Endodermal cell (in vitro differentiated cells): ENCODE data around the gene GALNT9. TPM values are rescaled to one million over a fixed set of nuclear protein-coding genes. Genes with fewer than 3 reads are reported as not detected.

Experiments
- DNase-seq: peaks from one replicate; pipeline ENCODE4 v3.0.0-alpha.2; 2017
- H3K27ac ChIP-seq: 2 replicates; pipeline ENCODE4 v1.5.1; 2013; ENCODE audit warnings: mild to moderate bottlenecking, low read depth, low read length, moderate library complexity
- H3K27me3 ChIP-seq: 2 replicates; pipeline ENCODE4 v1.6.1; 2013; ENCODE audit warnings: mild to moderate bottlenecking, low read length, moderate library complexity; ENCODE audit not compliant: insufficient read depth, control insufficient read depth, poor library complexity, severe bottlenecking
- H3K36me3 ChIP-seq: 2 replicates; pipeline ENCODE4 v1.7.0; 2013; ENCODE audit warnings: mild to moderate bottlenecking, low read length, moderate library complexity; ENCODE audit not compliant: control insufficient read depth, insufficient read depth
- H3K4me1 ChIP-seq: one replicate; pipeline ENCODE4 v1.7.0; 2013; ENCODE audit warnings: low read length; ENCODE audit not compliant: control insufficient read depth, insufficient read depth
- H3K4me3 ChIP-seq: 2 replicates; pipeline ENCODE4 v1.5.1; 2013; ENCODE audit warnings: mild to moderate bottlenecking, low read length, moderate library complexity
- H3K9ac ChIP-seq: 2 replicates; pipeline ENCODE4 v1.6.1; 2013; ENCODE audit warnings: mild to moderate bottlenecking, low read length, moderate library complexity; ENCODE audit not compliant: poor library complexity, severe bottlenecking; ENCODE audit errors: extremely low read depth
- H3K9me3 ChIP-seq: 2 replicates; pipeline ENCODE4 v1.6.1; 2013; ENCODE audit warnings: mild to moderate bottlenecking, low read length, moderate library complexity; ENCODE audit not compliant: control insufficient read depth
- H3K27ac Mint-ChIP-seq: 2 replicates; pipeline ENCODE4 v1.8.0; 2020; ENCODE audit warnings: mixed read lengths
- H3K27me3 Mint-ChIP-seq: 2 replicates; pipeline ENCODE4 v1.8.0; 2021; ENCODE audit warnings: mild to moderate bottlenecking, mixed read lengths; ENCODE audit not compliant: insufficient read depth
- H3K36me3 Mint-ChIP-seq: 2 replicates; pipeline ENCODE4 v1.8.0; 2020; ENCODE audit warnings: low read depth, mixed read lengths
- H3K4me1 Mint-ChIP-seq: 2 replicates; pipeline ENCODE4 v1.8.0; 2020; ENCODE audit warnings: mixed read lengths
- H3K4me3 Mint-ChIP-seq: 2 replicates; pipeline ENCODE4 v1.8.0; 2020; ENCODE audit warnings: mild to moderate bottlenecking, moderate library complexity, mixed read lengths
- H3K9me3 Mint-ChIP-seq: 2 replicates; pipeline ENCODE4 v1.8.0; 2020; ENCODE audit warnings: mild to moderate bottlenecking, mixed read lengths
- CTCF ChIP-seq: fragments of 200-600 bp; sonication (generic); conservative IDR thresholded peaks from 2 replicates; pipeline ENCODE4 v1.5.0; 2021; ENCODE audit warnings: antibody characterized with exemption, mild to moderate bottlenecking
- WGBS, 2 experiments: methylation state at CpG; one replicate each; pipeline versions ENCODE4 v1.1.5 to v1.1.7; 2013; ENCODE audit warnings: missing lambda C conversion rate in 2 of 2, mixed read lengths in 1 of 2; ENCODE audit not compliant: insufficient coverage in 1 of 2, insufficient read length in 1 of 2; 5-methylcytosine and 5-hydroxymethylcytosine counted together
- total RNA-seq, 2 donors: library from RNA; stranded (reverse); fragmentation: NEBNext Ultra II Directional in 1 of 2; extraction: Animal tissue kit (Norgen Biotek cat#: 25700) in 1 of 2; gene quantifications; 2 replicates in 1 of 2; 3 replicates in 1 of 2; pipeline ENCODE4 v1.2.1, GENCODE V29; 2021

Gene GALNT9
- total RNA-seq, 2 donors from 2014 or later = 0.13 TPM; not detected in 1

- Mint-ChIP-seq H3K4me1 (no peaks in the 10 kb centered on the region), H3K27me3 (peaks cover 8% of the 10 kb centered on the region), H3K36me3 (no peaks in the 10 kb centered on the region), H3K9me3 (no peaks in the 10 kb centered on the region), H3K4me3 (no peak overlapping the region), H3K27ac (no peak overlapping the region)
- Histone ChIP-seq H3K4me1 (no peaks in the 10 kb centered on the region), H3K4me3 (no peak overlapping the region), H3K36me3 (no peaks in the 10 kb centered on the region), H3K9ac (no peak overlapping the region), H3K9me3 (peaks cover 30% of the 10 kb centered on the region), H3K27ac (no peak overlapping the region), H3K27me3 (no peaks in the 10 kb centered on the region)
- DNase-seq = no peak
- WGBS, 2 experiments = 92 to 93% methylated on average over 23 to 29 of the region's 29 CpGs
- no peak for TF ChIP-seq CTCF
Measured at GRCh38 chr12:132229193-132229760, 100.1 kb downstream of the GALNT9 start.

DNA sequence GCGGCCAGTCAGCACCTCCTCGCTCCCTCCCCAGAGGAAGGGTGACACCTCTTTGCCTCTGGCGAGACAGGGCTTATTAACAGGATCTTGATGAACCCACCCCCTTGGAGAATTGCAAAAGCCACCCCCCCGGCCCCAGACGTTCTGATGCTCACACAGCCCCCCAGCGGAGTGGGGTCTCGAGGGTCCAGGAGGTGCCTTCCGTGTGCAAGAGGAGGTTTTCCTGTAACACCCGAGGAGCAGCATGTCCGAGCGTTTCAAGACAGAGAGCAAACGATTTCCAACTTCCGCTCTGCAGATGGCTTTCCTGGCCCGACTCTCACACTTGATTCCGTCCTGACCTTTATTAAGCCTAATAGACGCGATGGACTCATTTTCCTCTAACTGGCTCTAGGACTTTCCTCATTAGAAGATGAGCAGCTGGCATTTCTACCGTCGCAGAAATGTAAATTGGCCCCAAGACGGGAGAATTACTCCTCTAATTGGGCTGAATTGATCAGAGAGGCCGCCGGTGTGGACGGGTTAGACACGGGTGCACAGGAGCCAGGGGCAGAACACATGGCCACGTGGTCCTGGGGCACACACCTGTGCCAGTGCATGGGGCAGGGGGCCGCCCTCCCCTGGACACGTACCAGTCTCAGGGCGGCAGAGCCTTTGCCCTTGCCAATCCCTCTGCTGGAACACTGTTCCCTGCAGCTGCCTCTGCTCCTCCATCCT lies 100.8 kb downstream of the GALNT9 start:
- no peaks in the 10 kb centered on the region for H3K36me3 ChIP-seq
- H3K9ac ChIP-seq = no peak overlapping the region

DNA sequence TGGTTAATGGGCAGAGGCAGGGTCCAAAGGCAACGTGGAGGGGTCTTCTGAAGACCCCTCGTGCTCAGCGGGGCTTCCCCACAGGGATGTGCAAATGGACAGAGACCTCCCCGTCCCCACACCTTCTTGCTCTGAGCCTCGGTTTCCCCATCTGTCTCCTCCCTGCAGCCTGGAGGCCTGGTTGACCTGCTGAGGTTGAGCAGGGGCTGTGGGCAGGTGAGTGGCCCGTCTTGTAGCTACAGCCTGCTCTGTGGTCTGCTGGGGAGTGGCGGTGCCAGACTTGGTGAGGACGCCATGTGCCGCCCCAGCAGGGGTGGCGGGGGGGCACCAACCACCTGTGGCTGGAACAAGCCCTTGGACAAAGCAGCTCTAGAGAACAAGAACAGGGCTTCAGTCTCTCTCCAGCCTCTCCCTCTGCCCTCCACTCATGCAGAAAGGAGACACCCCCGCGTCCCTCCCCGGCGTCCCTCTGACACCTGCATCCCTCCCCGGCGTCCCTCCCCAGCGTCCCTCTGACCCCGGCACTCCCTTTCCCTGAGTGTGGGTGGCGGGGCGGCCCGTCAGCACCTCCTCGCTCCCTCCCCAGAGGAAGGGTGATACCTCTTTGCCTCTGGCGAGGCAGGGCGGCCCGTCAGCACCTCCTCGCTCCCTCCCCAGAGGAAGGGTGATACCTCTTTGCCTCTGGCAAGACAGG lies 101.5 kb downstream of the GALNT9 start:
- Mint-ChIP-seq H3K9me3 (no peaks in the 10 kb centered on the region), H3K27ac (no peak overlapping the region), H3K4me1 (no peaks in the 10 kb centered on the region), H3K4me3 (no peak overlapping the region), H3K36me3 (no peaks in the 10 kb centered on the region), H3K27me3 (peaks cover 8% of the 10 kb centered on the region)
- 73 to 84% methylated on average over 11 to 26 of the region's 26 CpGs for WGBS, 2 experiments
- Histone ChIP-seq H3K36me3 (no peaks in the 10 kb centered on the region), H3K27ac (no peak overlapping the region), H3K27me3 (no peaks in the 10 kb centered on the region), H3K4me3 (no peak overlapping the region), H3K9me3 (peaks cover 31% of the 10 kb centered on the region), H3K4me1 (no peaks in the 10 kb centered on the region), H3K9ac (no peak overlapping the region)
- no peak for DNase-seq
- no peak for TF ChIP-seq CTCF

More for the DNA sequence above, 100.8 kb downstream of the GALNT9 start:
- Histone ChIP-seq H3K27me3 (no peaks in the 10 kb centered on the region), H3K4me1 (no peaks in the 10 kb centered on the region), H3K4me3 (no peak overlapping the region), H3K9me3 (peaks cover 30% of the 10 kb centered on the region), H3K27ac (no peak overlapping the region)
- DNase-seq = no peak
- 84 to 85% methylated on average over 28 of the region's 28 CpGs for WGBS, 2 experiments
- Mint-ChIP-seq H3K27me3 (peaks cover 8% of the 10 kb centered on the region), H3K4me1 (no peaks in the 10 kb centered on the region), H3K36me3 (no peaks in the 10 kb centered on the region), H3K9me3 (no peaks in the 10 kb centered on the region), H3K4me3 (no peak overlapping the region), H3K27ac (no peak overlapping the region)
- no peak for TF ChIP-seq CTCF
